ENCODE measurements around the gene THEMIS2. TPM values are rescaled to one million over a fixed set of nuclear protein-coding genes. Genes with fewer than 3 reads are reported as not detected.
A peak's percentile ranks its signal among the peaks of the same experiment; 100 is the strongest.

Gene THEMIS2
- total and polyA plus RNA-seq, 3 experiments from 2014 or later, result 12.4 to 63.3 (median 15.6) TPM

GRCh38 chr1:27931184-27931583 is 58.8 kb downstream of the THEMIS2 start:
- no peak overlapping the region for H3K4me3 ChIP-seq (ENCODE audit: low read length)
- ChIA-PET POLR2A (no interaction called here), CTCF (interaction anchor here (0.7 kb wide), 1 partner anchor 8 kb away, joined by 3 read pairs; no protein-coding TSS in a partner anchor)
- DNase-seq, result no peak
- no peak overlapping the region for H3K27ac ChIP-seq (ENCODE audit: low read depth, low read length)
- no peaks in the 10 kb centered on the region for H3K36me3 ChIP-seq (ENCODE audit: insufficient read depth, low read length)
- H3K4me1 ChIP-seq (ENCODE audit: insufficient read depth, low read length), result peaks cover 4% of the 10 kb centered on the region
- H3K27me3 Mint-ChIP-seq, result peaks cover 10 to 12% of the 10 kb centered on the region in 2 donors
- H3K27me3 ChIP-seq (ENCODE audit: insufficient read depth, low read length, poor library complexity, severe bottlenecking), result no peaks in the 10 kb centered on the region
- H3K36me3 Mint-ChIP-seq, result no peaks in the 10 kb centered on the region
- H3K9me3 ChIP-seq (ENCODE audit: low read length), result no peaks in the 10 kb centered on the region
- H3K9me3 Mint-ChIP-seq, result no peaks in the 10 kb centered on the region
- peaks cover 6 to 11% (median 6%) of the 10 kb centered on the region in 3 donors for H3K4me1 Mint-ChIP-seq
- no peak overlapping the region for H3K4me3 Mint-ChIP-seq
- no peak overlapping the region for H3K27ac Mint-ChIP-seq

- H3K4me1 ChIP-seq (ENCODE audit: insufficient read depth, low read length), result peaks cover 4% of the 10 kb centered on the region
- H3K27ac Mint-ChIP-seq, result no peak overlapping the region
- ChIA-PET CTCF (no interaction called here), POLR2A (no interaction called here)
- no peaks in the 10 kb centered on the region for H3K27me3 ChIP-seq (ENCODE audit: insufficient read depth, low read length, poor library complexity, severe bottlenecking)
- no peaks in the 10 kb centered on the region for H3K9me3 ChIP-seq (ENCODE audit: low read length)
- no peaks in the 10 kb centered on the region for H3K36me3 Mint-ChIP-seq
- H3K4me1 Mint-ChIP-seq, result peaks cover 6 to 11% (median 6%) of the 10 kb centered on the region in 3 donors
- H3K4me3 Mint-ChIP-seq, result no peak overlapping the region
- DNase-seq, result no peak
- H3K9me3 Mint-ChIP-seq, result no peaks in the 10 kb centered on the region
- peaks cover 10 to 12% of the 10 kb centered on the region in 2 donors for H3K27me3 Mint-ChIP-seq
- no peak overlapping the region for H3K27ac ChIP-seq (ENCODE audit: low read depth, low read length)
- H3K4me3 ChIP-seq (ENCODE audit: low read length), result no peak overlapping the region
- no peaks in the 10 kb centered on the region for H3K36me3 ChIP-seq (ENCODE audit: insufficient read depth, low read length)
Observed at GRCh38 chr1:27931759-27932158, 59.4 kb downstream of the THEMIS2 start.

DNA sequence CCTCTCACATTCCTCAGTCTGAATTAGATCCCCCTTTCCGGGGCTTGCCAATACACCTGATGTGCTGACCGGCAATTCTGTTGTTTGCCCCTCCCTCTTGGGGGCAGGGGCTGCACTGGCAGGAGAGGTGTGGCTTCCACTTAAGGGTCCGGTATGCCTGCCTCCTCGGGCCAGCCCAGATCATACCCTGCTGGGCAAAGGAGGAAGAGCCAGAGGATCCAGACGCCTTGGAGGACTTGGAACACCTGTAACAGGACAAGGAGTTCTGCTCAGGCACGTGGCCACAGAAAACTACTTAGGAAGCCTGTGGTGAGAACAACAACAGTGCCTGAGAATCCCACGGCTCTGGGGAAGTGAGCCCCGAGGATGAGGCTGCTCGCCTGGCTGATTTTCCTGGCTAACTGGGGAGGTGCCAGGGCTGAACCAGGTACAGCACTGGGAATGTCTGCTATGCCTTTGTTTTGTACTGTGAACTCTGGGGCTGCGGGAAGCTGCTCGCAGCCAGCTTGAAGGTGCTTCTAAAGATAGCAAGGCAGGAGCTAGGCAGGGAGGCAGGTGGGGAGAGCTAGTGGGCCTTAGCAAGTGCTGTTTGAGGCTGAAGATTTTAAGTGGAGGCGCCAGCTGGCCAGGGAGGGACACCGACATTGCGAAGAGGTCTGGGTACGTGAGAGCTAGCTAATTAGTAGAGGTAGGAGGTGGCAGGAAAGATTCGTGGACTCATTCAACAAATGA is 62.6 kb downstream of the THEMIS2 start, which contains the start of gene SMPDL3B:
Gene SMPDL3B, plus strand, starts transcription at position 183 of the 732 bp plus-strand sequence. Its CDS starts 184 bp downstream, at position 367.
- no peaks in the 10 kb centered on the region for H3K9me3 ChIP-seq (ENCODE audit: low read length)
- peak within 1 kb of the TSS in 2 of 8 donors; percentile 9 to 74 for H3K27ac Mint-ChIP-seq
- H3K4me3 Mint-ChIP-seq, result peak within 1 kb of the TSS in 2 of 7 donors; percentile 26 to 43
- H3K4me1 Mint-ChIP-seq, result peaks cover 6 to 25% (median 8%) of the 10 kb centered on the region in 3 donors
- CTCF ChIA-PET, result interaction anchor here (0.9 kb wide), 1 partner anchor 9 kb away, joined by 3 read pairs; no protein-coding TSS in a partner anchor
- no peaks in the 10 kb centered on the region for H3K27me3 ChIP-seq (ENCODE audit: insufficient read depth, low read length, poor library complexity, severe bottlenecking)
- peaks cover 5% of the 10 kb centered on the region for H3K4me1 ChIP-seq (ENCODE audit: insufficient read depth, low read length)
- POLR2A ChIA-PET, result interaction anchor here (0.6 kb wide), 1 partner anchor 49 kb away, joined by 6 read pairs; no protein-coding TSS in a partner anchor
- no peaks in the 10 kb centered on the region for H3K36me3 Mint-ChIP-seq
- no peak for DNase-seq
- H3K9me3 Mint-ChIP-seq, result no peaks in the 10 kb centered on the region
- H3K36me3 ChIP-seq (ENCODE audit: insufficient read depth, low read length), result no peaks in the 10 kb centered on the region
- H3K4me3 ChIP-seq (ENCODE audit: low read length), result no peak within 1 kb of the TSS
- H3K27me3 Mint-ChIP-seq, result peaks cover 10 to 12% of the 10 kb centered on the region in 2 donors
- no peak within 1 kb of the TSS for H3K27ac ChIP-seq (ENCODE audit: low read depth, low read length)

- no peaks in the 10 kb centered on the region for H3K36me3 Mint-ChIP-seq
- peak overlapping the region in 1 of 8 donors; percentile 74 for H3K27ac Mint-ChIP-seq
- no peak for DNase-seq
- Histone ChIP-seq H3K4me3 (ENCODE audit: low read length) (no peak overlapping the region), H3K36me3 (ENCODE audit: insufficient read depth, low read length) (no peaks in the 10 kb centered on the region), H3K27ac (ENCODE audit: low read depth, low read length) (no peak overlapping the region), H3K4me1 (ENCODE audit: insufficient read depth, low read length) (peaks cover 9% of the 10 kb centered on the region), H3K9me3 (ENCODE audit: low read length) (no peaks in the 10 kb centered on the region), H3K27me3 (ENCODE audit: insufficient read depth, low read length, poor library complexity, severe bottlenecking) (no peaks in the 10 kb centered on the region)
- peaks cover 14 to 31% (median 15%) of the 10 kb centered on the region in 3 donors for H3K4me1 Mint-ChIP-seq
- H3K9me3 Mint-ChIP-seq, result no peaks in the 10 kb centered on the region
- ChIA-PET CTCF (no interaction called here), POLR2A (interaction anchor here (0.6 kb wide), 1 partner anchor 49 kb away, joined by 6 read pairs; no protein-coding TSS in a partner anchor)
- H3K4me3 Mint-ChIP-seq, result no peak overlapping the region
- peaks cover 10 to 12% of the 10 kb centered on the region in 2 donors for H3K27me3 Mint-ChIP-seq
Observed at GRCh38 chr1:27935721-27936120, 63.4 kb downstream of the THEMIS2 start.

Other genes starting within 250 kb of the THEMIS2 start
- gene FGR, start 237.4 kb upstream of the THEMIS2 start, total RNA-seq, result 1 to 10 TPM; 1.6 to 1.8 TPM
- gene FGR, start 237.4 kb upstream of the THEMIS2 start, polyA plus RNA-seq, result 49.6 TPM
- 10 to 100 TPM; 10.7 to 12.3 TPM for gene IFI6, start 200.4 kb upstream of the THEMIS2 start, total RNA-seq
- gene IFI6, start 200.4 kb upstream of the THEMIS2 start, polyA plus RNA-seq, result 161 TPM
- gene FAM76A, start 146.6 kb upstream of the THEMIS2 start, total RNA-seq, result 10 to 100 TPM; 13.2 to 13.7 TPM
- gene FAM76A, start 146.6 kb upstream of the THEMIS2 start, polyA plus RNA-seq, result 9.2 TPM
- 10 to 100 TPM; 21.3 to 23.4 TPM for gene STX12, start 99.3 kb upstream of the THEMIS2 start, total RNA-seq
- 18.8 TPM for gene STX12, start 99.3 kb upstream of the THEMIS2 start, polyA plus RNA-seq
- gene PPP1R8, start 41.8 kb upstream of the THEMIS2 start, total RNA-seq, result 10 to 100 TPM; 66.3 to 70.0 TPM
- 37.5 TPM for gene PPP1R8, start 41.8 kb upstream of the THEMIS2 start, polyA plus RNA-seq
- gene RPA2, start 42.0 kb downstream of the THEMIS2 start, total RNA-seq, result 100 to 1,000 TPM; 115 to 118 TPM
- gene RPA2, start 42.0 kb downstream of the THEMIS2 start, polyA plus RNA-seq, result 203 TPM
- gene SMPDL3B, start 62.5 kb downstream of the THEMIS2 start, total RNA-seq, result under 1 TPM in 1 of 2 experiments, not detected in 1; 0.27 TPM
- gene SMPDL3B, start 62.5 kb downstream of the THEMIS2 start, polyA plus RNA-seq, result not detected
- gene XKR8, start 87.4 kb downstream of the THEMIS2 start, total RNA-seq, result 1 to 10 TPM; 7.3 to 8.9 TPM
- gene XKR8, start 87.4 kb downstream of the THEMIS2 start, polyA plus RNA-seq, result 23.3 TPM
- 10 to 100 TPM; 31.5 to 34.6 TPM for gene EYA3, start 216.1 kb downstream of the THEMIS2 start, total RNA-seq
- 6.0 TPM for gene EYA3, start 216.1 kb downstream of the THEMIS2 start, polyA plus RNA-seq

Measured in CD8-positive, alpha-beta memory T cell (primary cell).